Lower leg skin (tissue), 4 donors: Measurements from ENCODE around the gene DNER. TPM values are rescaled to one million over a fixed set of nuclear protein-coding genes. Genes with fewer than 3 reads are reported as not detected.
"Not testable (repeated sequence)": the region's sequence is repeated elsewhere in the genome, so short reads cannot be mapped to it uniquely, and the experiment has no call there.

Source experiments
- DNase-seq, 2 donors: peaks; one replicate each; pipeline ENCODE4 v3.0.0-alpha.2; 2019; ENCODE audit warnings: low spot score in 2 of 2
- H3K4me3 ChIP-seq: fragments of 200-600 bp; sonication (generic); 2 replicates; pipeline ENCODE4 v1.5.1; 2017; ENCODE audit warnings: mild to moderate bottlenecking, low read depth; ENCODE audit not compliant: poor library complexity, severe bottlenecking
- POLR2A ChIP-seq, 2 donors: fragments of 450-650 bp; IDR thresholded peaks; one replicate each; pipeline ENCODE4 v1.6.1; 2016 to 2017; ENCODE audit warnings: antibody characterized with exemption in 2 of 2, mild to moderate bottlenecking in 1 of 2, moderate library complexity in 1 of 2
- WGBS, 2 donors: methylation state at CpG; one replicate each; pipeline ENCODE4 v1.1.5; 2018; 5-methylcytosine and 5-hydroxymethylcytosine counted together
- intact Hi-C: fragments of 100-400 bp; cut with DNase I; formaldehyde crosslinking; loops from one replicate; pipeline ENCODE4 v1.15.0; 2023; ENCODE audit warnings: low total_unique reads
- total RNA-seq, 4 donors: library from RNA; depleted of rRNA; stranded (reverse); fragments of >200 nt; gene quantifications; one replicate each; pipeline ENCODE4 v1.1.0, GENCODE V29; 2016
- TF ChIP-seq, protein P1 (sequence below), 3 donors: fragments of 450-650 bp; IDR thresholded peaks; one replicate each; pipeline ENCODE4 v1.5.1; 2016; ENCODE audit warnings: antibody characterized with exemption in 3 of 3, mild to moderate bottlenecking in 3 of 3, moderate library complexity in 2 of 3

Gene DNER
- total RNA-seq, 4 donors from 2014 or later = 2.8 to 20.1 (median 12.8) TPM

DNA sequence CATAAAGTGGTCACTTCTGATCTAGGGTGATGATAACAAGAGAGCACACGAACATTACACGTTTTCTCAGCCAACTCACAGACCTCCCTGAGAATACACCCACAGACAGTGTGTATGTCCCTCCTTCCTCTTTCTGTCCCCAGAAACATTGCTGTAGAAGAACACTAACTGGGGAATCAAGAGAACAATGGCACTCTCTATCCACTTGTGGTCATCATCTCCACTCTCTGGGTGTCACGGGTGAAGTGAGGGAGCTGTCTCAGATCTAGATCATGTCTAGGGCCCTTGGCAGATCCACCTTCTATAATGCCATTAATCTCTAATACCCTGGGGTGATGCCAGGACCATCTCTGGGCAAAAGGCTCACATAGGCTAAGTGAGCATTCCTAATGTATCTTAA is 97.9 kb downstream of the DNER start:
- 82 to 89% methylated on average over 3 of the region's 3 CpGs for WGBS, 2 donors
- no peak overlapping the region for H3K4me3 ChIP-seq
- no peak for TF ChIP-seq POLR2A (IDR thresholded peaks at IDR 0.05)
- TF ChIP-seq, protein P1, sequence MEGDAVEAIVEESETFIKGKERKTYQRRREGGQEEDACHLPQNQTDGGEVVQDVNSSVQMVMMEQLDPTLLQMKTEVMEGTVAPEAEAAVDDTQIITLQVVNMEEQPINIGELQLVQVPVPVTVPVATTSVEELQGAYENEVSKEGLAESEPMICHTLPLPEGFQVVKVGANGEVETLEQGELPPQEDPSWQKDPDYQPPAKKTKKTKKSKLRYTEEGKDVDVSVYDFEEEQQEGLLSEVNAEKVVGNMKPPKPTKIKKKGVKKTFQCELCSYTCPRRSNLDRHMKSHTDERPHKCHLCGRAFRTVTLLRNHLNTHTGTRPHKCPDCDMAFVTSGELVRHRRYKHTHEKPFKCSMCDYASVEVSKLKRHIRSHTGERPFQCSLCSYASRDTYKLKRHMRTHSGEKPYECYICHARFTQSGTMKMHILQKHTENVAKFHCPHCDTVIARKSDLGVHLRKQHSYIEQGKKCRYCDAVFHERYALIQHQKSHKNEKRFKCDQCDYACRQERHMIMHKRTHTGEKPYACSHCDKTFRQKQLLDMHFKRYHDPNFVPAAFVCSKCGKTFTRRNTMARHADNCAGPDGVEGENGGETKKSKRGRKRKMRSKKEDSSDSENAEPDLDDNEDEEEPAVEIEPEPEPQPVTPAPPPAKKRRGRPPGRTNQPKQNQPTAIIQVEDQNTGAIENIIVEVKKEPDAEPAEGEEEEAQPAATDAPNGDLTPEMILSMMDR (IDR thresholded peaks at IDR 0.05) = no peak
- intact Hi-C loops = no loop called here
- no peak for DNase-seq

DNA sequence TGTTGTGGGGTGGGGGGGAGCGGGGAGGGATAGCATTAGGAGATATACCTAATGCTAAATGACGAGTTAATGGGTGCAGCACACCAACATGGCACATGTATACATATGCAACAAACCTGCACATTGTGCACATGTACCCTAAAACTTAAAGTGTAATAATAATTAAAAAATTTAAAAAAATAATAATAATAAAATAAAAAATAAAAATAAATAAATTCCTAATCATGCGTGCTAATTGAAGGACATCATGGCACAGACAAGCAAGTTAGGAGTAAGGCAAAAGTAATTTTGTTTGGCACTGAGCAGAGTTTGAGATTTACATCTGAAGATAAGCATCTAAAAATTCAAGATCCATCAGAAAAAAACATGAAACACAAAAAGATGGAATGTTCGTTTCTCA is 100.3 kb downstream of the DNER start:
- DNase-seq, H3K4me3 ChIP-seq, intact Hi-C loops: not testable (repeated sequence)
- 73 to 75% methylated on average over 4 of the region's 4 CpGs for WGBS, 2 donors

DNA sequence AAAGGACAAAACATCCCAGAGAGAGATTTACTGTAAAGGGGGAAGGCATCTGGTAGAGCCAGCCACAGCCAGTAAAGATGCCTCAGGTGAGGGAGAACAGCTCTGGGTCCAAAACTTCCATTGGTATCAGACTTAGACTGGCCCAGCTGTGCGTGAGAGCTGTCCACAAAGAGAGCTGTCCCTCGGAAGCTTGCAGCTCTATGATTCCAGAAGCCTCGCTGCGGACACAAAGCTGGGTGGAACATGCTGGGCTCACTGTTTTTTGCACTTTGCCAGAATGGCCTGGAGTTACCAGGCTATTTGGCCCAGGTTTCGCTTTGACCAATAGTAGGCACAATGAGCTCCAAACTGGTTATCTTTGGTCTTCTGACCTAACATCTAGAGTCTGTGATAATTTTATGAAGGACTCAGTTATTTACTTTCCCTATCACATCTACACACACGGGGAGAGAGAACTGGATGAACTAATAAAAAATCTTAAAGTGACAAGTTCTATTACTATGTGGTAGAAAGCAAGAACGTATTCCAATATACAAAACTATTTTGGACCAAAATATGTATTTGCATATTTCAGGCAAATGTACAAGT is 101.9 kb downstream of the DNER start:
- WGBS, 2 donors = 82 to 83% methylated on average over 7 of the region's 7 CpGs
- no peak for TF ChIP-seq POLR2A (IDR thresholded peaks at IDR 0.05)
- TF ChIP-seq, protein P1 (IDR thresholded peaks at IDR 0.05) = no peak
- no peak for DNase-seq
- intact Hi-C loops = no loop called here
- no peak overlapping the region for H3K4me3 ChIP-seq

DNA sequence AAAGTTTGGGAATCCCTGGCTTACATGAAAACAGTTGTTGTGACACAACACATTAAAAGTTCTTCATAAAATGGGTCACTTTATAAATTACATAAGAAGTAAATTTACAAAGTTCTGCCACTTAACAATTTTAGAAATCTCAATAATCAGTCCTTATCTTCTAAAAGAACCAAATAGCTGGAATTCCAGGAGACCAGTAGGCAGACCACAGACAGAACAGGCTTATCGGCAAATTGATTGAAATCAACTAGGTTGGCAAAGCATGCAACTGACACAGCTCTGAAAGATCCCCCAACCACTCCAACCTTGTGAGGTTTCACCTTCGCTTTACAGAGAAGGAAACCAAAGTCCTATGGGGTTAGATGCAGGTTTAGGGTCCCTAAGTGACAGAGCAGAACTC is 103.0 kb downstream of the DNER start:
- no peak for DNase-seq
- 87 to 88% methylated on average over 2 of the region's 2 CpGs for WGBS, 2 donors
- intact Hi-C loops = no loop called here
- H3K4me3 ChIP-seq = no peak overlapping the region
- TF ChIP-seq POLR2A (IDR thresholded peaks at IDR 0.05) = no peak
- TF ChIP-seq, protein P1 (IDR thresholded peaks at IDR 0.05) = no peak

DNA sequence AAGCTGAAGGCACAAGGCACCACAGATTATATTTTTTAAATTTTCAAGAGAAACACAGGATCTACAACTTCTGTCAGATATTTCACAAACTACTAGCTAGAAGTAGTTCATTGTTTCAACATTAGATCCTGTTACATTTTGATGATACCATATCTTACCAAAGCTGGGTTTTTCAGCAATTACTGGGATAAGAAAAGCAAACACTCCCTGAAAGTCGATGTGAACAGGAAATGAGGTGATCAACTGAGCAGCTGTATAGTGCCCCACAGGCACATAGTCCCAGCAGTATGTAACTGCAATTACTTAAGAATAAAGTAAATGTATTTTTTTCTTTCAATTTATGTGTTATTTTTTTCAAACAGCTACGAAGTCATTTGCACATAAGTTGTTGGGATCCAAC is 103.5 kb downstream of the DNER start:
- TF ChIP-seq, protein P1 (IDR thresholded peaks at IDR 0.05) = no peak
- TF ChIP-seq POLR2A (IDR thresholded peaks at IDR 0.05) = no peak
- intact Hi-C loops = no loop called here
- 33% methylated on average over 2 of the region's 2 CpGs for WGBS, 2 donors
- H3K4me3 ChIP-seq = no peak overlapping the region
- DNase-seq = no peak

DNA sequence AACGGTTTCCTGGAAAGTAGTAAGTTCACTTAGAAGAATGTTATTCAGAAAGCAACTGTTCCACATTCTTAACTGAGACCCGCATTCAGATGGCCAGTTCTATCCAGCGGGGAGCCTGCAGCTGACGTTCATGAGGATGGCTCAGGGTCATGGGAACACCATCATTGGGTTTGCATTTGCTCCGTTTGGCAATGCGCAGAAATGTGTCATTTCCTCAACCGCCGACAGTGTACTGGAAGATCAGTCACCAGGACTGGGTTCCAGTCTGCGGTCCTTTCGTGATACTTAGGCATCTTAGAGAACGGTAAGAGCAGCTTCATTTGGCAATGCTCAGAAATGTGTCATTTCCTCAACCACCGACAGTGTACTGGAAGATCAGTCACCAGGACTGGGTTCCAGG is 104.0 kb downstream of the DNER start:
- no peak for TF ChIP-seq POLR2A (IDR thresholded peaks at IDR 0.05)
- TF ChIP-seq, protein P1 (IDR thresholded peaks at IDR 0.05) = no peak
- H3K4me3 ChIP-seq = no peak overlapping the region
- no peak for DNase-seq
- 91 to 95% methylated on average over 12 of the region's 12 CpGs for WGBS, 2 donors
- intact Hi-C loops = no loop called here
